NCI-H128 (cell line): ENCODE data around the gene SULT4A1.
A peak's percentile ranks its signal among the peaks of the same experiment; 100 is the strongest.

Source experiments
- DNase-seq: peaks from one replicate; lab custom pipeline; 2025; ENCODE audit not compliant: unreplicated experiment; lab: John Stamatoyannopoulos, UW

The SULT4A1 gene

GRCh38 chr22:43812149-43812842 lies 50.0 kb downstream of the SULT4A1 start, which contains the start of gene EFCAB6:
EFCAB6 (minus strand) TSS chr22:43812305; CDS start chr22:43782318, 29,987 bp downstream.
- DNase-seq: peak; percentile 57

GRCh38 chr22:43811777-43812148 lies 50.5 kb downstream of the SULT4A1 start:
- no peak for DNase-seq

- no peak for DNase-seq
Observed at GRCh38 chr22:43802897-43803495, 59.3 kb downstream of the SULT4A1 start.

- no peak for DNase-seq
Observed at GRCh38 chr22:43800970-43801369, 61.3 kb downstream of the SULT4A1 start.

GRCh38 chr22:43798492-43798891 lies 63.8 kb downstream of the SULT4A1 start:
- DNase-seq: no peak

GRCh38 chr22:43796567-43796966 lies 65.7 kb downstream of the SULT4A1 start:
- no peak for DNase-seq

GRCh38 chr22:43795320-43795719 lies 67.0 kb downstream of the SULT4A1 start:
- no peak for DNase-seq

- no peak for DNase-seq
Observed at GRCh38 chr22:43792905-43793304, 69.4 kb downstream of the SULT4A1 start.

GRCh38 chr22:43789452-43789851 lies 72.9 kb downstream of the SULT4A1 start:
- DNase-seq: no peak

- DNase-seq: no peak
Observed at GRCh38 chr22:43783777-43784176, 78.5 kb downstream of the SULT4A1 start.

- no peak for DNase-seq
Observed at GRCh38 chr22:43782448-43782847, 79.9 kb downstream of the SULT4A1 start.

- DNase-seq: no peak
Observed at GRCh38 chr22:43777286-43777685, 85.0 kb downstream of the SULT4A1 start.

- no peak for DNase-seq
Observed at GRCh38 chr22:43776081-43776670, 86.1 kb downstream of the SULT4A1 start.
